NCI-H345 (cell line): ENCODE data around the gene PRKAG2.
"Not testable (repeated sequence)": the region's sequence is repeated elsewhere in the genome, so short reads cannot be mapped to it uniquely, and the experiment has no call there.

Source experiments
- DNase-seq: peaks from one replicate; lab custom pipeline; 2025; lab: John Stamatoyannopoulos, UW

Gene PRKAG2

DNA sequence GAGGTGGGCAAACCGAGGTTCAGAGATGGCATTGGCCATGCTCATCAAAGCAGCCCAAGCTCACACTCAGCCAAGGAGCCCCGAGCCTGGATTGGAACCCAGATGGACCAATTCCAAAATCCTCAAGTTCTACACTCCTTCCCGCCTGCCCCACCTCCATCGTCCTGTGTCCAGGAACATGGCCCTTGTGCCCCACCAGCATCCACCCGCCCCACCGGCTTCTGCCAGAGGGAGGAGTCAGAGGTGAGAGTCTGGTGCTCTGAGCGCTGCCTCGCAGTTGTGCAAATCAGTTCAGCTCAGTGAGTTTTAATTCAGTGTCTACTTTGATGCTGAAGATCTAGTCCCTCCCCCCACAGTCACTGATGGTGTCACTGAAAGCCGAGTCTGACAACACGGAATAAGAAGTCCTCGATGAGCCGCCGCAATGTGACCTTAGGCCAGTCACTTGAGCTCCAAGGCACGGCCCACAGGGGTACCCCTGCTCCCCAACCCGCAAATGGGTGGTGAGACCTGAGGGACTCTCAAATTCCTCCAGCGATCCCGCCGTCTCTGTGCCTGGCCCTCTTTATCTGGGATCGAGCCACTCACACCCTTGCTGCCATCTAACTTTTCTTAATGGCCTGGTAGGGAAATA lies 26.3 kb downstream of the PRKAG2 start:
- no peak for DNase-seq

DNA sequence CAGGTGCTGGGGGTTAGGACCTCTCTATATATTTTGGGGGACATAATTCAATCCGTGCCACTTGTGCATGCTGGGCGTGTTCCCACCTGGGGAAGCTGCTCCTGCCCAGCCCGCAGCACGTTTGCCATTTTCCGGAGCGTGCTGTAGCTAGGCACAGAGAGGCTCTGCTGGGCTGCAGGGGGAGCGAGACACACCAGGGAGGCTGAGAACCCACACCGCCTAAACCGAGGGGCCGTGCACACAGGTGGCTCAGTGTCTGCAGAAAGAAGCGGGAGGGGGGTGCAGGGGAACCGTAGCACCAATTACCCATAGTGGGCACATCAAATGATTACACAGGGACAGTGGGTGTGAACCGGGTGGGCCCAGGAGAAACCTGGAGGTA lies 27.0 kb downstream of the PRKAG2 start:
- no peak for DNase-seq

DNA sequence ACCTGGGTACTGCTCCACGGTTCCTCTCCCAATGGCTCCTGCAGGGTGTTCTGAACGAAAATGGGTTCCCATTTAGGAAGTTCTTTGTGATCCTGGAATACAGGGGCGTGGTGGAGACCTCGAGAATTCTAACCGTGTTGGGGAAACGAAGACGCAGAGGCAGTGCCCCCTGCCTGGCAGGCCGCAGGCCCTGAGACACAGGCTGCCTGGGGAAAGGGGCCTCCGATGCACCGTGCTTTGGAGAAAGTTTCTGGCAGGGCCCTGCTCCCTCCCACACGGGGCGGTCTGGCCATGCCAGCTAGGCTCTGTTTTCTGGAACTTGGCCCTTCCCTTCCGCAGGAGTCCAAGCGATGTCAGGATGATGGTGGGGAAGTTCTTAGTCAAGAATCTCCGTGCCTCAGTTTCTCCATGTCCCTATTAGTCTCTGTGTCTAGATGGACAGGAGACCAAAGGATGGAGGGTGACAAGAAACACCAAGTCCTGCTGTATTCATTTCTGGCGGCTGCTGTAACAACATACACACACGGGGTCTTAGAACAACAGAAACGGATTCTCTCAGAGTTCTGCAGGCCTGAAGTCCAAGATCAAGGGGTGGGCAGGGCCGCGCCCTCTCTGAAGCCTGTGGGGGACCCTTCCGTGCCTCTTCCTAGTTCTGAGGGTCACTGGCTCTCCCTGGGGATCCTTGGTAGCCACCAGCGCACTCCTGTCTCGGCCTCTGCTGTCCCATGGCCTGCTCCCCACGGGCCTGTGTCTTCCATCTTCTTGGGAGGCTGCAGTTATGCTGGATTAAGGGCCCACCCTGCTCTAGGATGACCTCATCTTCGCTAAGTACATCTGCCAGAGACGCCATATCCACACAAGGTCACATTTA lies 27.7 kb downstream of the PRKAG2 start:
- no peak for DNase-seq

DNA sequence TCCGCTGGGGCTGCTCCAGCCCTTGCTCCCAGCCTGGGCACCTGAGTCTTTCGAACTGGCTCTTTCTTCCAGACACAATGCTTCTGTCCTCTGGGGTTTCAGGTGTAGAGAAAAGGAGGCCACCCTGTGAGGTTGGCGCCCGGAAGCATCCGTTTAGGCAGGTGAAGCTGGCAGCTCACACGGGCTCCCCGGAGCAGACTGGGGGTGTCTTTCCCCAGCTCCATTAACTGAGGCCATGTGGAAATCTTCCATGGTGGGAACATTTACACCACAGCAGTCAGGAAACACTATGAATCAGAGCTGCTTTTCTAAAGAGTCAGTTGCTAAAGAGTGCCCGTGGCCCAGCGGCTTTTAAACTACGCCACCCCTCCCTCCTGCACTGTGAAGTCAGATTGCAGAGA lies 29.2 kb downstream of the PRKAG2 start:
- DNase-seq = no peak

DNA sequence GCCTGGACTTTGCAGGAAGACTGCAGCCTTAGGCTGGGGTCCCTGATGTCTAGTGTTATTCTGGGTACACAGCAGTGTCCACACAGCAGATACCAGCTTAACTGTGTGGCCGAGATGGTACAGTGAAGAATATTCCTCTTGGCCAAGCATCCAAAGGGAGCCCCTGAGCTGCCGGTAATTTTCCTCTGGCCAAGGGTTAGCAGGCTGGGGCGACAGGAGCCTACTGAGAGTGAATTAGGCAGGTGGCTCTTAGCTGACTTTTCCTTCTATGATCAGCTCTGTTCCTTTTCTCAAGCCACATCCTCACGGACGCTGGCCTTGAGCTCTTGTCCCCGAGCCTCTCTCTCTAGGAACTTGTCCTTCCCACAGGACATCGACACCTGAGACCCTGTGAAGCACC lies 29.8 kb downstream of the PRKAG2 start:
- no peak for DNase-seq

DNA sequence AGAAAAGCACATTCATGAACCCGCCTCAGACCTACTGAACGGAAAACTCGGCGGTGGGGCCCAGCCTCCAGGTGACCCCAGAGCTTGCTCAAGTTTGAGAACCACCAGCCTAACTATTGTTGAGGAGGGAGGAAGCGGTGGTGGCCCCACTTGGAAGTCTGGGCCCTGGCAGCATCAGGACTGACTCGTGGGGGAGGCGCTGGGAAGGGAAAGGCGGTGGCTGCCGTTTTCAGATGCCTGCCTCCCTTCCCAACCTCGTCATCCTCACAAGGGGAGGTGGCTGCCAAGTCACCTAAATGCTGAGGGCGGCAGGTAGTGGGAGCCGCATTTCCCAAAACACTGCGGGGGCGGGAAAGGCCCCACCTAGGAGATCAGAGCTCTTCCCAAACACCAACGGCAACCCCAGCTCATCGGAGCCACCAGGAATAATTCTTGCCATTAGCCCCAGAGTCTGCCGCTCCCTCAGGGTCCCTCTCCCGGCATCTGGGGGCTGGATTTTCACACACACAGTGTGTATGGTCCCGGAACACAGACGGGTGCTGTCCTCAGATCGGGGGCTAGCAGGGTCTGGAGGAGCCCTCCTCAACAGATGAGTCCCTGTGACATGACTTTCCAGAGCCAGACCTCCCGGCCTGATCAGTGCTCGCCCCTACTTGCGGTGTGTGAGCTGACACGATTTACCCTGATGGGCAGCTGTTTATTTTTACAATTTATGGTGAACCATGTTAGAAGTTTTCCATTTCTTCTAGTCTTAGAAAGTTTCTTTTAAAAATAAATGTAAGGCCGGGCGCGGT lies 31.3 kb downstream of the PRKAG2 start:
- no peak for DNase-seq

DNA sequence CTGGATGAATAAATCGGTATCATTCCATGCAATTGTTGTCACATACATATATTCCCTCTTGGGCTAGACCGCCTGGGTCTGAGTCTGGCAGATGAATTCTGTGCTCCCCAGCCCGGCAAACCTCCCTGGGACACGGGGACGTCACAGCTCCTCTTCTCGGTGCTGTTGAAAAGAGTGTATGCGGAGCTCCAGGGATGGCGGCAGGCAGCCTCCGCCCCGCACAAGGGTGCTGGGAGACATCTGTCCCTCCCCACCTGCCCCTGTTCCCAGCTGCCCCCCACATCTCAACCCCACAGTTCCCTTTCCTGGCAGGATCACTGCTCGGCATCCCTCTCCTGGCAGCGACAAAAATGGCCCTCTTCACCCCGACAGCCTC lies 32.1 kb downstream of the PRKAG2 start:
- DNase-seq = no peak

DNA sequence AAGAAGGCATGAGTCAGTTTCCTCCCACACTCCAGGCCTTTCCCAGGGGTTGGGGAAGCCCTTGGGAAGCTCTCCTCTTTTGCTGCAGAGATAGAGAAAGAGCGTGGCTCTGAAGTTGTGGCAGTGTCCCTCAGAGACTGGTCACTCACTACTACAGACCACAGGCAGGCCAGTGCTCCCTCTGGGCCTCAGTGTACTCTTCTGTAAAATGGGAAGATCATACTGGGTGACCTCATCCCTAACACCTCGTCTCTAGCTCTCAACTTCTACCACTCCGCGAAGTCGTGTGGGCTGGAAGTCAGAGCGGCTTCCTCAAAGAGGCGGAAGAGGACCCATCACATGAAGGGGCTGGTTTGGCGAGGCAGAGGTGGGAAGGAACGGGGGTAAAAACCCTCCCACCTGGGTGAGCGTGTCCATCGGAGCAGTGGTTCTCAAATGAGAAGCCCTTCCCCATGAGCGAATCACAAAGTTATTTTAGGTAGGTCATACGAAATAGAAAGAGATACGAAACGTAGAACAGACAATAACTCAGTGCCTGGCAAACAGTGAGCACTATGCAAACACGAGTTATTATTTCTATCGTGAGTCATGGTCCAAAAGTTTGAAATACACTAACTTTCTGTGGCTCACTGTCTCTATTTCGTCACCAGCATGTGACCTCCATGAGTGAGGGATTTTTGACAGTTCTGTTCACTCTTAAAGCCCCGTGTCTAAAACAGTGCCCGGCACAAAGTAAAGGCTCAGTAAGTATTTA lies 32.7 kb downstream of the PRKAG2 start:
- DNase-seq = no peak

DNA sequence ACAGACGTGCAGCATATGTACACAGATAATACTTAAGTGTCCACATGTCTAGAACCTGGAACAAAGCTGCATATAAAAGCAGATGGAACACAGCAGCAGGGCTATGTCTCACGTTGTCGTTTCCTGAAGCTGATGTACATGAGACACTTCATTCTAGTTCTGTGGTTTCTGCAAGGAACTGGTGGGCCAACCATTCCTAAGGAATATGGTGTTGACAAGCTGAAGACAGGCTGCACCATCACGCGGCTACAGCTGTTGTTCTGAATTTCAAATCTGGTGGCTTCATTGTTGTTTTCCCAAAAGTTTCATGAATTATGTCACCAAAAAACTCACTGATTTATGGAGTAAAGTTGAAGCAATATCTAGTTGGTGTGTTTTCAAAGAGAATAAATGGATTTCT lies 33.7 kb downstream of the PRKAG2 start:
- DNase-seq = no peak

DNA sequence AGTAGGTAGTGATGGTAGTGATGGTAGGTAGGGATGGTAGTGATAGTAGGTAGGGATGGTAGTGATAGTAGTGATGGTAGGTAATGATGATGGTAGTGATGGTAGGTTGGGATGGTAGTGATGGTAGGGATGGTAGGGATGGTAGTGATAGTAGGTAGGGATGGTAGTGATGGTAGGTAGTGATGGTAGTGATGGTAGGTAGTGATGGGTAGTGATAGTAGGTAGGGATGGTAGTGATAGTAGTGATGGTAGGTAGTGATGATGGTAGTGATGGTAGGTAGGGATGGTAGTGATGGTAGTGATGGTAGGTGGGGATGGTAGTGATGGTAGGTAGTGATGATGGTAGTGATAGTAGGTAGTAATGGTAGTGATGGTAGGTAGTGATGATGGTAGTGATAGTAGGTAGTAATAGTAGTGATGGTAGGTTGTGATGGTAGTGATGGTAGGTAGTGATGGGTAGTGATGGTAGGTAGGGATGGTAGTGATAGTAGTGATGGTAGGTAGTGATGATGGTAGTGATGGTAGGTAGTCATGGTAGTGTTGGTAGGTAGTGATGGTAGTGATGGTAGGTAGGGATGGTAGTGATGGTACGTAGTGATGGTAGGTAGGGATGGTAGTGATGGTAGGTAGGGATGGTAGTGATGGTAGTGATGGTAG lies 35.4 kb downstream of the PRKAG2 start:
- not testable (repeated sequence) for DNase-seq

DNA sequence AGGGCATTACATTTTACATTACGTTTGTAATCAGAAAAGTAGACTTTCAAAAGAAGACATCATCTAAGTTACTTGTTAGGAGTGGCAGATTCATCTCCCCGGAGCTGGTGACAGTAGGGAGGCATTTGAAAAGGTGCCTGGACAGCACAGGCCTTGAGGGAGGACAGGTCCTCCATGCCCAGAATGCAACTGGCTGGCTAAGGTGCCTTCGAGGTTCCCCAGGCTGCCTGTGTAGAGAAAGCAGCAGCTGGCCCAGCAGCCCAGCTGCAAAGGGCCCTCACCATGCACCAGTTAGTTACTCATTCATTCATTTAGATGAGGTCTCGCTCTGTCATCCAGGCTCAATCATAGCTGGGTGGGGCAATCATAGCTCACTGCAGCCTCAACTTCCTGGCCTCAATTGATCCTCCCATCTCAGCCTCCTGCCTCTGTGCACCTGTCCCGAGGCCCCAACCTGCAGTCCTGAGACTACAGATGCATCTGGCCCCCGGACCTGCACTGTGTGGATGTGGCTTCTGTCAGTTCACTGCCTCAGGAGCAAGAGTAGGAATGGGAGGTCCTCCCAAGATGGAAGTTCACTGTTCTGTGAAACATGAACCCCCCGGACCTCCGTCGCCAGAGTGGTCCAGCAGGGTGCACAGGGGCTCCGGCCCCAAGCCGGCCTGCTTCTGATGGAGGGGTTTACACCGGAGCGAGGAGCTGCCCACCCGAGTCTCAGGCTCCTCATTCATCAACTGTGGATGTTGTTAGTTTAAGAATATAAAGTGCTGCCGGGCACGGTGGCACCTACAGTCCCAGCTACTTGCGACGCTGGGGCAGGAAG lies 36.6 kb downstream of the PRKAG2 start:
- DNase-seq = no peak

DNA sequence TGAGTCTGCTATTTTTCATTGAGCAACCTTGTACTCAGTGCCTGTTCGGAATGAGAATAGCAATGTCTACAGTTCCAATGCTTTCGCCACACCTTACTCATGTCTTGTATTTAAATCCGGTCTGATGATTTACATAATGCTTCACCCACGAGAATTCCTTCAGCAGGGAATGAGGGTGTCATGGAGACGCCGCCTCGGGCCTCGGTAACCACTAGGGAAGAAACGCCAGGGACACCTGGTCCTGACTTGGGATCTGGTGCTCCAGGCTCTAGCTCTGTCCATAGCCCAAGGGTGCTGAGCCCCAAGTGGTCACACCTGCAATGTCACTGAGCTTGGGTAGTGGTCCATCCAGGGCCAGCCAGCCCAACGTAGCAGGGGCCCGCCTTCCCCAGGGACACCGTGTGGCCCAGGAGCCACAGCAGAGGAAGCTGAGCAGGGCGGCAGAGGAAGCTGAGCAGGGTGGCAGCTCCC lies 37.4 kb downstream of the PRKAG2 start:
- DNase-seq = no peak

DNA sequence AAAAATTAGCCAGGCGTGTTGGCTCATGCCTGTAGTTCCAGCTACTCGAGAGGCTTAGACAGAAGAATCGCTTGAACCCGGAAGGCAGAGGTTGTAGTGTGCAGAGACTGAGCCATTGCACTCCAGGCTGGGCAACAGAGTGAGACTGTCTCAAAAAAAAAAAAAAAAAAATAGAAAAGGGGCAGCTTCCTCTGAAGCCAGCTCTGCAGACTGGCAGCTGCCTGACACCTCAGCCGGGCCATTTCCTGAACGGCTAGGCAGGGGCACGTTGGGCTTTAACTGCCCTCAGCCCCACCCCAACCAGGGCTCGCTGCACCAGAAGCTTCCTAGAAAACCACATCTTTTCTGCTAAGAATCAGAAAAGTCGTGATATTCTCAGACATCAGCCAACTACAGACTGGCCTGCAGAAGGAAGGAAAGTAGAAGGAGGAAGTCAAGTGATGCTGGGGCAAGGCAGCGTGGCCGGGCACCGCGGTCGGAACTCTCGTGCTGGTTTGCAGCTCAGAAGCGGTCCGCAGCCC lies 38.0 kb downstream of the PRKAG2 start:
- DNase-seq = no peak

DNA sequence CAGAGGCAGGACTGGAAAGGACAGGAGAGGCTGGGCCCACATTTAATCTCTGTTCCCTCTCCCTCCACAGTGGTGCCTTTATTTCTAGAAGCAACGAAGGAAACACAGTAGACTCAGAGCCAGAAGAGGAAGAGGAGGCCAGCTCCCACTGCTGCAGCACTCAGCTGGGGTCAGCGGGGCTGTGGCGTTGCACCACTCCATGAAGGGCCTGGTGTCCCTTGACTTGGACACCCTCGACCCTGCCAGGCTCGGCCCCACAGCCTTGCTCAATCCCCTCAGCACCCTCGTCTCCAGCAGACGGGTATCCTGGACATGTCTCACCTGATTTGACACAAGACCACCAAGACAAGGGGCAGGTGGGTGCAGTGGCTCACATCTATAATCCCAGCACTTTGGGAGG lies 38.8 kb downstream of the PRKAG2 start:
- DNase-seq = no peak

DNA sequence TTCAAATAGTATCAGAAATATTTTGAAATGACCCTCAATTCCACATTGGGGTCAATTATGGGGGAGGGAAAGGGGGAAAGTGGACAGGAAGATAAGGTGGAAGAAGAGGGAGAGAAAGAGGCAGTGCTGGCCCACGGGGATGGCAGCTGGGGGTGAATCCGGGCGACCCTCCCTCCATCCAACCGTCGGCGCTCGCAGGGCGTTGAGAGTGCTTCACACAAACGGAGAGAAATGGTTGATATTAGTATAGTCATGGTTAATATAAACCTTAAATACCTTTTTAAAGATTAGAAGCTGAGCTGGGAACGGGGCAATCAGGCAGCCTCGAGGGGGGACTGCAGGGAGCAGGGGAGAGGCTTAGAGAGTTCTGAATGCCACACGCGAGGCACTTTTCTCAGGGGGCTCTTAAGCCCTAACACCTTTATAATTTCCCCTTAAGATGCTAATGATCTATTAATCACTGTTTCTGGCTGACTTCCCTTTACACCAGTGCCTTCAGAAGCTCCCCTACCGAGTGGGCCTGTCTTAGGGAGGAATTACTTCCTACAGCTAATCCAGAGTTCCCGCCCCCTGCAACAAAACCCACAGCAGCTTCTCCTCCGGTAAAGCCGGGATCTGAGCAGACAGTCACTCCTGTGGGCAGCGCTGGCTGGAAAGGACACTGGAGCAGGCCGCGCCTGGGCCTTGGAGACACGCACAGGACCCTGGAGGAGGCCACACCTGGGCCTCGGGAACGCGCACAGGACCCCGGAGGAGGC lies 39.5 kb downstream of the PRKAG2 start:
- no peak for DNase-seq

DNA sequence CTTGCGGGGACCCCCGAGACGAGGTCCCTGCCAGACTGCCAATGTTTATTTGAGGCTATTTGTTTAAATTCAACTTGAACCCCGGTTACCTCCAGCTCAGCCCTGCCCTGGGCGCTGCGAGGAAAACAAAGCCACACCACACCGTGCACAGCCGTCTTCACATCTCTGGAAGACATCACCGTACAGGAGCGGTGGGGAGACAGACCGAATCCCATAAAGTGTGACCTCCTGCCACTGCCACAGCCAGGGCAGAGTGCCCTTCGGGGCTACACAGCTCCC lies 40.0 kb downstream of the PRKAG2 start:
- DNase-seq = no peak

DNA sequence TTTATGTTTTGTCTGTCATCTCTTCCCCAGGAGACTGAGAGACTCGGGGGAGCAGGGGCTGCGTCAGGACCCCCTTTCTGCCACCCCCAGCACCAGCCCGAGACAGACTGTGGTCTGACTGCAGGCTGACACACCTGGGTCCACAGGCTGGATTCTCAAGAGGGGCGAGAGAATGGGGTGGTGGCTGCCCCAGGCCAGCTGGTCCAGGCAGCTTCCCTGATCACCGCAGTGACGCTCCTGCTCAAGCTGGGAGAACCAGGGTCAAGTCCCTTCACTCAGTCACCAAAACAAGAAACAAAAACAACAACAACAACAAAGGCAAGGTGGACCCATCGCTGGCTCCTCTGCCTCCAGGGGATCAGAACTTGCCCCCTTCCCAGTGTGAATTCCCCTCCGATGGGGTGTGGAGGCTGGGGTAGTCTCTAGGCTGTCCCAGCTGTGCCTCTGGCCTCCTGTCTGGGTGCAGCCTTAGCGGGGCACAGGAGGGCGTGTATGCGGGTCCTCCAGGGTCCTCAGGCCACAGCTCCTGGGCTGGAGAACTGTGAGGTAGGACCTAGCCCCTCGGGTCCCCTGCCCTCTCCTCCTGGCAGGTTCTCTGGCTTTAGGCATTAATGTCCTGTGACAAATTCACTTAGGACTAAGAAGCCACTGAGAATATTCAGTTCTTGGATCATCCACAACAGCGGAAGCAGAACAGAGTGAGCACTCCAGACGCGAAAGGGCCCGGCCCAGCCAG lies 40.6 kb downstream of the PRKAG2 start:
- DNase-seq = no peak

DNA sequence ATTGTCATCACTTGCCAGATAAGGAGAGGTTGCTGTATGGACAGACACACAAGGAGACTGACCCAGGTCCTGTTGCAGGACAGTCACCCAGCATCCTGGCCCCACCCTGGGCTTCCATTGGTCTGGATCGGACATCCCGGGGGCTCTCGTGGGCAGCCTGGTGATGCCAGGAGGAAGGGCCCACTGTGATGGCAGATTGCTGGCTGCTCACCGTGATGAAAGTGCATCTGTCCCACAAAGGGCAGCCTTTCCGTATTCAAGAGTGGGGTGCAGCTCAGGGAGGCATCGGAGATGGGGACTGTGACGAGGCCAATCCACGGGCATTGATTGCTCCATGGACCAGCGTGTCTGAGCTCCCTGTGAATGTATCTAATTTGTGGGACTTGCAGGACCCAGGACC lies 41.3 kb downstream of the PRKAG2 start:
- no peak for DNase-seq
